ENCODE results near the gene PKP4. TPM values are rescaled to one million over a fixed set of nuclear protein-coding genes. Genes with fewer than 3 reads are reported as not detected.

PKP4 gene
- total RNA-seq, 1 experiment from 2014 or later, result 111 TPM

DNA sequence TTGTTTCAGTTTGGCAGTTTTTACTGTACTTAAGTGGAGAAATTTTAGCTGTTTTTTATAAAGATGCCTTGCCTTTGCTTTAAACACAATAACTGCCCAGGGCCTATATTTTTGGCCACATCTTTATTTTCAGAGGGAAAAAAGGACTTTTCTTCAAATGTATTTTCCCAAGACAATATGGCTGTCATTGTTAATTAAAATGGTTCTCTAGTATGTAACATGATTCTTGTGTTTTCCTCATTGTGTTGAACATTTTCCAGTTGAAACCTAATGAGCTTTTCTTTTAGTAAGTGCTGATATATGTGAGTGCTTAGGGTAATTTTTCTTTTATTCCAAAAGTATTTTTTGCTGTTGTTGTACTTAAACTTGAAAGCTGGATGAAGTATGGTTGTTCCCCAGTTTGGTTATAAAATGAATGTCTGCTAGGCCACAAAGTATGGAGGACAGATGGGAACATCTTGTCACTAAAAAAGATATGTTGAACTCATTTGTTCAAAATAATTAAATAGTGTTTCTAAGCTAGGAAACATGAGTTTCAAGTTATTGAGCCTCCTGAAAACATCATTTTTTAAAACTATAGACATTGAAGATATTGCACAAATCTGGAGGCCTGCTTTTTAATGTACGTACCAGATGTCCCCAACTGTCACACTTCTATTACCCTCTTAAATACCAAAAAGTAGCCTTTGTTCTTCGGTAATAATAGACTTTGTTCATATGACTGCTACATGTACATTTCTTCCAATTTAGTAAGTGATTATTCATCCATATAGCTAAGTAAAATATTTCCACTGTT, 190.9 kb downstream of the PKP4 start:
- DNase-seq (ENCODE audit: low spot score), result no peak

DNA sequence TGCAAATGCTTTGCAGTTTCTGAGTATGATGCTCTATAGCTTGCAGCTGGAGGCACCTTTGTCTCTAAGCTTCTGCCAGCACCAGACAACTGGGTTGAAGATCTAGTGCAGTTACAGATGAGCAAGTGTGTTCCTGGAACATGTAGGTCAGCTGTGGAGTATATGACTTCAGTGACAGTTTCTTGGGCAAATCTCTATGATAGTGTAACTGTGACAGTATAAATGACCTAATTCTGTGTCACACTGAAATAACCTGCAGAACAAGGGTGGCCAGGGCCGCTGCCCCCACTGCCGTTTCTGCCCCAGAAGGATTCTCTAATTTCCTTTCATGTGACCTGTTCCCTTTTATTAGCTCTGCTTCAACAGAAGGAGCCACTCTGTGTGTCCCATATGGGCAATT, 193.1 kb downstream of the PKP4 start:
- DNase-seq (ENCODE audit: low spot score), result no peak

DNA sequence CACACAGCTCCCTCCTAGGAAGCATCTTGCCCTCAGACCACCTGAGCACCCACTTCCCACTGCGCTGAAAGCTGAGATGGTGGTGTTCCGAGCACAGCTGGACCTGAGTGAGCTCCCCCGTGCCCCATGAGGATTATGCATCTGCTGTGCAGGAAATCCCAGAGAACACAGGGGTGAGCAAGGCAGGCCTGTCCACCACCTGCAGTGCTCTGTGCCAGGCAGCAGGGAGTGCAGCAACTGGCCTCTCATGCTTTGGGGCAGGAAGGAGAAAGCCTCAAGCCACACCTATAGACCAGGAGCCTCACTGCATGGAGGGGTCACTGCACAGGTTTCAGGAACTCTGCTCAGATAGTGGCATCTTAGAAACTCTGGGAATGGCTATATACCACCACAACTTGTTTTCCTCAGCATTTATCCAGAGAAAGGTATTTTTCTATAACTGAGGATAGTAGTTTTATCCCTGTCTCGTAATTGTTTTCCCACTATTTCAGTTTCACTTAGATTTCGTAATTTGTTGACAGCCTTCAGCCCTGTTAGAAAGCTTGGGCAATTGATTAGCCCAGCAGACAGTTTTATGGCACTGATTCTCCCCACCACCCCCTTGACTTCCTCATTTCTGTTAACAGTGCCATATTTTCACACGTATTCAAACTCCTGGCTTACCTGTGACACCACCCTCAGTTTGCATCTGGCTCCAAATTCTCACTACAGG, 194.1 kb downstream of the PKP4 start:
- DNase-seq (ENCODE audit: low spot score), result no peak

DNA sequence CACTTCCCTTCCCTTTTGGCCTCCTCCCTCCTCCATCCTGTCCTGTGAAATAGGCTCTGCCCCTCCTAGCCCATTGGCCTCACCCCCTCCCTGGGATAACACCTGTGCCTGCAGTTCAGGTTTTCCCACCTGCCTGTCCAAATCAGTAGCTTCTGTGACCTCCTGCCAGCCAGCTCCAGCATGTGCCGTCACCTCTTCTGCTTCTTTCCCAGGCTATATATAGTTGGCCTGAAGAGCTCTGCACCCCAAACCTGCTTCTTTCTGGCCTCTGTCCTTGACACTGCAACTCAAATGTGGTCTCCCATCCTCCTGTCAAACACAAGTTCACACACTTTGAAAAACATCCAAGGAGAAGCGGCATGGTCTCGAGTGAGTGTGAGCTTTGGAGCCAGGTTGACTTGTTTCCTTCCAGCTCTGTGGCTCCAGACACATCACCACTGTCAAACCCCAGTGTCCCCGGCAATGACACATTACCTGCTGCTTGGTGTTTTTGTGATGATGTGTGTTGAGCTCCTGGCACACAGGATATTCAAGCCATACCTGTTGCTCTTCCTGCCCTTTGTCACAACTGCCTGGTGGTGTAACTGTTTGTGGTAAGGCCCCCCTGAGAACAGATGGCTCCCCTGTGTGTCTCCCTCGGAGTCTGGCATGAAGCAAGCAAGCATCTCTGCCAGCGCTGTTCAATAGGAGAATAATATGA, 194.8 kb downstream of the PKP4 start:
- no peak for DNase-seq (ENCODE audit: low spot score)

DNA sequence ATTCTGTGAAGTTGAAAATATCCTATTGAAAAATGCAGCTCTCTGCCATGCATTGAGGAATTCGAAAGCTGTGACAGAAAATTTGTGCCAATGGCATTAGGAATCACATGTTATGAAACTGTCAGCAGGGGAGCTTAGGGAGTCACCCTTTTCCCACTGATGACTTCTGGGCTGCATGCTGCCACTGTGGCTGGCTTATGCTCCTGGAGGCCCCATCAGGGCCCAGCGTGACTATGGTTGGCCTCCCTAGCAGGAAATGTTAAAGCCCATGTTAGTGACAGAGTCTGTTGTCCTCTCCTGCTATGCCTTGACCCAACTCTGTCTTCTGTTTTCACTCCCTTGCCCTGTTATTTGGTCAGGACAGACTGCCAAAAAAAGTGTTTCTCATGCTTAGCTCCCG, 198.9 kb downstream of the PKP4 start:
- DNase-seq (ENCODE audit: low spot score), result no peak

DNA sequence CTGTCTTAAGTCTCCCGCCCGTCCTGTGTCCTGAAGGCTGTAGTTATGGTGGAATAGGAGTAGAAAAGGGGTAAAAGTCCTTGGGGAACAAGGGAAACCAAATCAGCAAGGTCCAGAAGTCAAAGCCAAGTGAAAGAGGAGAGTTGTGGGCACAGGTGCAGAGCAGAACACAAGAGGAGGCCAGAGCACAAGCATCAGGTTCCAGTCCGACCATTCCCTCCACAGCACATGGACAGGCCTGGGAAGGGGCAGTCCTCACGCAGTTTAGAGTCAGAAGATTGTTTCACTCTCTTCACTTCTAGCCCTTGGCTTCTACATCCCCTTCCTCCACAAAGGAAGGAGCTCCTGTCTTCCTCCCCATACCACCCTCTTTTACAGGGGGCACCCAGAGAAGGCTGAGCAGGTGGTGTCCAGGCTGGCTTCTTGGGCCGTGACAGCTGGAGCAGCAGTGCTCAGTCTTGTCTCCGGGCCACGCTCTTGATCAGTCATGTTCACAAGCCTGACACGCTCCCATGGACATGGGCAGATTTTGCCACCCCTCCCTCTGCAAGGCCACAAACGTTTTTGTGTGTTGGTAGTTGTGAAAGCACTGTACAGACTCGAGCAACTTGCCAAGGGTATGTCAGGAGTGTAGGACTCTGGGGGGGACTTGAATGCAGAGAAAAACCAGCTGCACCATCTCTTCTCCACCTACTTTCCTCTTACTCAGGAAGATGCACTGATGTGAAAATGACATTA, 199.9 kb downstream of the PKP4 start:
- DNase-seq (ENCODE audit: low spot score), result no peak

DNA sequence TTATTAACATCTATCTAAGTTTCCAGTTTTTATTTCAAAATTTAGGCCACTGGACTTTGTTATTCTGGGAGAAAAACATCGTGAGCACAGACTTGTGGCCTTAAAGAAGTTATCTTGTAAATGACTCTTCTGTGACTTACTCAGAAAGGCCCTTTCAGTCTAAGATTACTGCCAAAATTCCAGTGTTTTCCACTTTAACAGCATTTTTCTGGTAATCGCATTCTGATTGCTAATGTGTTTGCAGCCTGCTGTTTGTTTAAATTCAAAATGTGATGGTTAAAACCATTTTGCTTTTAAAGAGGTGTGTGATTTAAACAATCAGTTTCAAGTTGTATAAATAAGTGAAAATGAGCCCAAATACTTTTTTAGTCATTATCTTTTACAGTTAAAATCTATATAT, 201.6 kb downstream of the PKP4 start:
- DNase-seq (ENCODE audit: low spot score), result no peak

DNA sequence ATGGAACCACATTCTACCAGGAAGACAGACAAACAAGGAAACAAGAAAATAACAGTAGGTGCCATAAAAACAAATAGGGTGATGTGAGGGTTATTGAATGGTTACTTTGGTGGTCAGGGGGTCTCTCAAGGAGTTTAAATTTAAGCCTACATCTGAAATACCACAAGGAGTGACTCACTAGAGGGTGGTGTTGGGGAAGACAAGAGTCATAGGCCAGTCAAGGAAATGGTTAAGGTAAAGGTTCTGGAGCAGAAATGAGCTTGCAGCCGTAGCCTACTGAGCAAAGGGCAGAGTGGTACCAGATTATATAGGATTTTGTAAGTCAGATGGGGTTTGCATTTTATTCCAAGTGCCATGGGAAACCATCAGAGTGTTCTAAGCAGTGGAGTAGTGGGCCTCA, 202.7 kb downstream of the PKP4 start:
- DNase-seq (ENCODE audit: low spot score), result no peak

DNA sequence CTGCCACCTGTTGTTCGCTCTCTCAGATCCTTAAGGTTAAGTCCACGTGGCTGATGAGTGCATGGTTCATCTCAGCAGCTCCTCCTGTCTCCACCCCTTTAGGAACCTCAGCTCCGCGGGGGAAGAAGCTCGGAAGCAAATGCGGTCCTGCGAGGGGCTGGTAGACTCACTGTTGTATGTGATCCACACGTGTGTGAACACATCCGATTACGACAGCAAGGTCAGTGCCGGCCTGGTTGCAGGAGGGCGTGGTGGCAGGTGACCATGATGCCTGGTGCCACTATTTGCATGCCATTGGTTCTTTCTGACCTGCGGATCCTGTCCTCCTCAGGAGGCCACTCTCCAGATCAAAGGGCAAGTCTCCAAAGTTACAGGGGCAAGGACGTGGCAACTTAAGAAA, 204.5 kb downstream of the PKP4 start:
- DNase-seq (ENCODE audit: low spot score), result no peak

DNA sequence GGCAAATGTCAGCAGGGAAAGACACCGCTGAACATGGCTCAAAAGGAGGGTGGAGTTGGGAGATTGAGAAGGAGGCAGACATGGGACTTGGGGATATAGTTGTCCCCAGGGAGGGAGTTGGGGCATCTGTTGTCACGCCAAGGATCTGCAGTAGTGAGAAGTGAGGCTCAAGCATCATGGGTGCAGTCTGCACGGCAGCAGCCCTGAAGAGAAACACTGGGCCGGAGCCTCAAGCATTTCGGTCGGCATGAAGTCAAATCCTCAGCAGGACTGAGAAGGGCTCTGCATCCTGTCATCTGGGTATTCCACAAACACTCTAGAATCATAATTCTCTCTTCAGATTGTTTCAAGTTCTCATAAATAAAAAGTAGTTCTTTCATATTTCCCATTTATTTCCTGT, 205.7 kb downstream of the PKP4 start:
- DNase-seq (ENCODE audit: low spot score), result no peak

DNA sequence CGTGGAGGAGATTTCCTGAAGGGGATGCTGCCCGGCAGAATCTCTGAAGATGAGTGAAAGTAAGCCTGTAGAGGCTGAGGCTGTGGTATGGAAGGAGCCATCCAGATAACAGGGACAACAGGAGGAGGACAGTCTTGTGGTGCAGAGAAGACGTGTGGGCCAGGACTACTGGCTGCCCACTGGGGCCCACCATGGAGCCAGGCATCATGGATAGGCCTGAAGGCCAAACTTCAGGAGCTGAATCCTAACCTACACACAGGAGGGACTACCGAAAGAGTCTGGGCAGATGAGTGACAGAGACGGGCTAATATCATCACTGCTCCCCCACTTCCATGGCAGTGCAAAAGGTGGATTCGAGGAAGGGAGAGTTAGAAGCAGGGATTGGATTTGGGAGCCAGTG, 207.0 kb downstream of the PKP4 start:
- no peak for DNase-seq (ENCODE audit: low spot score)

DNA sequence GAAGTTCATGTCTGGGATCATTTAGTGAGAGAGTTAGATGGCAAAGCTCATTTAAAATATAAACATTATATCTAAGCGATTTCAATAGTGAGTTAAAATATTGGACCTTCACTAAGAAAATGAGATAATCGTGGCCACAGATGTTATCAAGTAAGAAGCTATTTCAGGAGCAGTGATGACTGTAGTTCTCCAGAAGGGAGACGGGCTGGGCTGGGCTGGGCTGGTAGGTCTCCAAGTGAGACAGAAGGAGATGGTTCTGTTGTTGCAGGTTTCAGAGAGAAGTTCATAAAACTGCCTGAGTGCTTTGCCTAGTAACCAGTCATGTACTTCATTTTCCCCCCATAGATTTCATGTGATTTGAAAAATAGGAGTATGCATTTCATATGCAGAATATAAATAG, 208.2 kb downstream of the PKP4 start:
- DNase-seq (ENCODE audit: low spot score), result no peak

DNA sequence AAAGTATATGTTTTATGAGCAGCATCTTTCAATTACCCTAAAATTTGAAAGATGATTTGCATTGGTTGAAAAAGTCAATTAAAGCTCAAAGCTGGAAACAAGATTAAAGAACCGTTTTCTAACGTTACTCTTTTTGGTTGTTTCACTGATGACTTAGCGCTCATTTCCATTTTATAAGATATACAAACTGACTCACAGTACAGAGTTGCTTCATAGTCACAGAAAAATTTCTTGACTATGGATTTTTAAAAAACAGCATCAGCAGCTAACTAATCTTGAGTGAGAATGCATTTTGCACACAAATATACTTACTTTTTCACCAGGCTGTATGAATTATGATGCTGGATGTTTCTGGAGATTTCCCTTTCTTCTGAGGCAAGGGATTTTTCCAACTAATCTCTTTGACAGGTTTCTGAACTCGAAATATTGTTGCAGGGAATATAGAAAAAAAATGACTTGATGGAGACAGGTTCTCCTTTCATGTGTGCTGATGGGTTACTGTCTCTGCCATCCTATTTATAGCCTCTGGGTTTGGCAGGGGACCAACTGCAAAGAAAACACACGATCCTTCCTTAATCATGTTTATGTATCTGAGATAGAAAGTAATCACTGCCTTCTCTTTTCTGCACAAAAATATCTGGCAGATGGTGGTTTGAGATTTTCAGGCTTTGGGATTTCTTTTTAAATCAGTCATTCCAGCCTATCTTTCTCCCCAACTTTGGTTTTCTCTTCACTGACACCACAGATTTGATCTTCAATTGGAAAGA, 209.0 kb downstream of the PKP4 start:
- DNase-seq (ENCODE audit: low spot score), result no peak

DNA sequence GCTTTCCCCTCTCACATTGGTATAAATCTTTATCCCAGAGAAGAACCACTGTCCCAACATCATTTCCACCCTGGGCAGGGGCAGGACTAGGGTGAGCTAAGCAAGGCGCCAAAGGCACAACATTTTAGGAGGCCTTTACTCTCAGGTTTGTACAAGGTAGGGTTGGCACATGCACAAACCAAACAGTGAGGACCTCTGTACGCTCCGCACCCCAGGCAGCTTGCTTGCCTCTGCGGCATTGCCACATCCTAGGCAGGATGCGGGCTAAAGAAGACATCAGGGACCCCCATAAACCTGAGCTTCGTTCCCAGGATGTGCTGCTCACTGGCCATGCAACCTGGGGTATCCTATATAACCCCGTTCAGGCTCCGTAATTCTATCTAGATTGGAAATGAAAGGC, 210.2 kb downstream of the PKP4 start:
- no peak for DNase-seq (ENCODE audit: low spot score)

DNA sequence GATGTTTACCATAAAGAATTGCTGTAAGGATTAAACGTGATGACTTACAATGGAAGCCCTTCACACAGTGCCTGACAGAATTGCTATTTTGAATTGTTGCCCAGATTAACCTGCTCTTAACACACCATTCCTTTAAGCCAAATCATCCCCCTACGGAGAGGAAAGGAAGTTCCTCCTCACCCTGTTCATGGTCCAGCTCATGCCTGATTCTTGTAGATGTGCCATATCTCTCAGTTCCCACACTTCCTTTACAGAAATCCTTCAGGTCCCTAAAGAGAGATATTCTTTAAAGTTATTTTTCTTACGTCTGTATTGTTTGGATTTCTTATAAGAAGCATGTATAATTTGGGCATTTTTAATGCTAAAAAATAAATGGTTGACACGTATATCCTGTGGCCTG, 210.8 kb downstream of the PKP4 start:
- no peak for DNase-seq (ENCODE audit: low spot score)

DNA sequence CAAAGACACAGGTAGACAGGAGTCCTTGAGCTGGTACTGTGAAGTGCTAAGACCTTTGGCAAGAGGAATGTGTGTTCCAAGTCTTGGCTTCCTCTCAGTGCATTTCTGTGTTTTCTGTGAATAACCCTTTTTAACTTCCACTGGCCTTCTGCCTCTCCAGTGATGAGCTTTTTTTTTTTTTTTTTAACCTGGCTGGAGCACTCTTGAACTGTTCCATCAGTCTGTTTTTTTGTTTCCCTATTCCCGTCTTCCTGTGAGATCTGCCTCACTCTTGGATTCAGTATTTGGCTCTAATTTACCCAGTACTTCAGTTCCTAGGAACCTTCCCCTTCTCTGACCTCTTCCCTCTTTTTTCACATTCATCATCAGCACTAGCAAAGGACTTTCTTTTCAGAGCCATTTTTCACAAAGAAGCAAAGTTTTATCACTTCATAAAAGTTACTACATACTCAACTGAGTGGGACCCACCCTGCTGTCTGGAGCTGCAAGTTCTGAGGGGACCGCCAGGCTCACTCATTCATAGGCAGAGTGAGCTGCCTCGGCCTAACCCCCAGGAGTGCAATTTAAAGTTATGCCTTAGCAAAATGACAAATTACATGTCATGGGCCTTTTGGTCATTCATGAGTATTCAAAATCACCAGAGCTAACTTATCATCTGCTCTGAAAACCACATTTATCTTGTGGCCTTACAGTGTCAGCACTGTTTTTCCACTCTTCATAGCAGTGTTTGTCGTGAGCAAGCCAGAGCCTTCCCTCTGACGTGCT, 211.4 kb downstream of the PKP4 start:
- no peak for DNase-seq (ENCODE audit: low spot score)

DNA sequence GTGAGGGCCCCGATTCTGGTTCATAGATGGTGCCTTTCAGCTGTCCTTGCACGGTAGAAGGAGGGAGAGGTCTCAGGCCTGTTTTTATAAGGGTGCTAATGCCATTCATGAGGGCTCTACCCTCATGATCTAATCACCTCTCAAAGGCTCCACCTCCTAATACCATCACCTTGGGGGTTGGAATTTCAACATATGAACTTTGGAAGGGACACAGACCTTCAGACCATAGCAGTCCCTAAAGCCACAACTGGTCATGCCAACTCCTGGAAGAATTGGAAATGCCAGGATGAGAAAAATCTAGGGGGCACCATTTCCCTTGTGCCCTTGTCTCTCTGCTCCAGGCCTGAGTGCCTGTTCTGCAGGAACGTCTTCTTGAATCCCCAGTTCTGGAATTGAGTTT, 213.5 kb downstream of the PKP4 start:
- DNase-seq (ENCODE audit: low spot score), result no peak

DNA sequence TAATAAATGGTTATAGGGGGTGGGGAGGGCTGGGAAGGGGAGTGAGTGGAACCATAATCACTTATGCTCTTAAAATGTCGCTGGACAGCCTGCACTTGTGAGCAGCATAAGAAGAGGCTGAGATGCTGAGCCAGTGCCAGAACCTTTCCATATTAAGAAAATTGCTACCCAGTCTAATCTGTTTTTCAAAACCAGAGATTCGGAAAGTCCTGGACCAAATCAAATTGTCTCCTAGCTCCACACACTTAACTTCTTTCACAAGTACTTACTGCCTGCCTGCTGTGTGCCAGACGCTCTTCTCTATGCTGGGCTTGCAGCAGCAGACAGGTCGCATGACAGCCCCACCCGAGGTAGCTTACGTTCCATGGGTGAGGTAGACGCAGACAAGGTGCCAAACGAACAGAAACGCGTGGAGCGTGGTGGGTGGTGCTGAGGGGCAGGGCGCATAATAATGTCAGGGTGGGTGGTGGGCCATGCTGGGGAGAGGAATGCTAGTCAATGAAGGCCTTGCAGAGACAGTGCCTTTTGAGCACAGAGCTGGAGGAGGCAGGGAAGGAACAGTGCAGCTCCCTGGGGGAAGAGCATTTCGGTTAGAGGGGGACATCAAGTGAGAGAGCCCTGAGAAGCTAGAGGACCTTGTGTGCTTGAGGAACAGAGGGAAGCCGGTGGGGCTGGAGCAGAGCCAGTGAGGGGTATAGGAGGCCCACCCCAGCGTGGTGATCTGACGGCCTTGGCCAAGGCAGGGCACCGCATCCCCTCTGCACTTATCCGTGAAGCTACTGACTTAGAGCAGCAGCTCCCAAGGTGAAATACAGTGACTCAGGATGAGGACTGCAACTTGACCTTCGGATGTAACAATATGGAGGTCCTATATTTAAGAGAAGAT, 214.9 kb downstream of the PKP4 start:
- no peak for DNase-seq (ENCODE audit: low spot score)

DNA sequence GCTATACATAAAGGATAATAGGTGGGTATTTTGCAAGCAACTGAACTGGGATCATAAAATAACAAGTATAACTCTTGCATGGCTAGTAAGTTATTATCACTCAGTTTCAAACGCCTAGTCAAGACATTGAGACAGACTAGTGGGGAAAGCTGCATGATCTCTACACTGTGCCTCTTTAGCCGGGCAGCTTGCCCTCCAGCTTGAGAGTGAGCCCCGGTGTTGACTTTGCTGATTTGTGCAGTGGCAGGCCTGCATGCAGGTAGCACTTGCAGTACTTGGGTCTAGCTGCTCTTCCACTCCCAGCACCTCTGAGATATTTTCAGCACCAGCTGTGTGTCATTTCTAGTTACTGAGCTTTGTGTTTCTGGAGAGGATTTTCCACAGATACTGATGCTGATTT, 219.5 kb downstream of the PKP4 start:
- no peak for DNase-seq (ENCODE audit: low spot score)
